GM10266 (cell line): ENCODE results near the gene RNASEH2A.
A peak's percentile ranks its signal among the peaks of the same experiment; 100 is the strongest.

Experiments used
- DNase-seq: peaks from one replicate; pipeline ENCODE4 v3.0.0; 2012; ENCODE audit errors: extremely low spot score
- TF ChIP-seq, protein P1 (sequence below): IDR thresholded peaks from 2 replicates; pipeline ENCODE4 v1.5.1; 2012; ENCODE audit warnings: mild to moderate bottlenecking, low read depth; ENCODE audit not compliant: control insufficient read depth, insufficient read depth; ENCODE audit errors: missing control alignments

Gene RNASEH2A

GRCh38 chr19:12833418-12833737 is 27.0 kb downstream of the RNASEH2A start:
- no peak for DNase-seq

GRCh38 chr19:12833738-12834565 is 27.6 kb downstream of the RNASEH2A start:
- peak; percentile 78 for DNase-seq
- TF ChIP-seq, protein P1, sequence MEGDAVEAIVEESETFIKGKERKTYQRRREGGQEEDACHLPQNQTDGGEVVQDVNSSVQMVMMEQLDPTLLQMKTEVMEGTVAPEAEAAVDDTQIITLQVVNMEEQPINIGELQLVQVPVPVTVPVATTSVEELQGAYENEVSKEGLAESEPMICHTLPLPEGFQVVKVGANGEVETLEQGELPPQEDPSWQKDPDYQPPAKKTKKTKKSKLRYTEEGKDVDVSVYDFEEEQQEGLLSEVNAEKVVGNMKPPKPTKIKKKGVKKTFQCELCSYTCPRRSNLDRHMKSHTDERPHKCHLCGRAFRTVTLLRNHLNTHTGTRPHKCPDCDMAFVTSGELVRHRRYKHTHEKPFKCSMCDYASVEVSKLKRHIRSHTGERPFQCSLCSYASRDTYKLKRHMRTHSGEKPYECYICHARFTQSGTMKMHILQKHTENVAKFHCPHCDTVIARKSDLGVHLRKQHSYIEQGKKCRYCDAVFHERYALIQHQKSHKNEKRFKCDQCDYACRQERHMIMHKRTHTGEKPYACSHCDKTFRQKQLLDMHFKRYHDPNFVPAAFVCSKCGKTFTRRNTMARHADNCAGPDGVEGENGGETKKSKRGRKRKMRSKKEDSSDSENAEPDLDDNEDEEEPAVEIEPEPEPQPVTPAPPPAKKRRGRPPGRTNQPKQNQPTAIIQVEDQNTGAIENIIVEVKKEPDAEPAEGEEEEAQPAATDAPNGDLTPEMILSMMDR: no peak

More at GRCh38 chr19:12833418-12833737, 27.0 kb downstream of the RNASEH2A start:
- TF ChIP-seq, protein P1: no peak

DNA sequence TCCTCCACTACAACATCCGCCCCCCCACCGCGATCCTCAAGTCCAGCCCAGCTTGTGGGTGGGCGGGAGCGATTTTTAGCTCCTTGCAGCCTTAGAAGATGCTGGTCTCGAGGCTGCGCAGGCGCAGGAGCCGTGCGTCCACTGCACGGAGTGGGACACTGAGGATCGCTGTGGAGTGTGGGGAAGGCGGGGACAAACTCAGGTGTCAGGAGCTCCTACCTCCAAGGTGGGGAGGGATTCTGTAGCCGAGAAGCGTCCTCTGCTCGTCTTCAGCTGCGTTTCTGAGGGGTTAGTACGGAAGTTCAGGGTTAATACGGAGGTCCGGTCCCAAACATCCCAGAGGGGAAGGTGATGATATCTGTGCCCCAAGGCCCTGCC is 28.2 kb downstream of the RNASEH2A start, which contains the start of gene RTBDN:
TSS of gene RTBDN (minus strand) at position 14 of the 378 bp plus-strand sequence. CDS start 4,600 bp downstream, outside the sequence.
- DNase-seq: no peak
- TF ChIP-seq, protein P1: no peak

DNA sequence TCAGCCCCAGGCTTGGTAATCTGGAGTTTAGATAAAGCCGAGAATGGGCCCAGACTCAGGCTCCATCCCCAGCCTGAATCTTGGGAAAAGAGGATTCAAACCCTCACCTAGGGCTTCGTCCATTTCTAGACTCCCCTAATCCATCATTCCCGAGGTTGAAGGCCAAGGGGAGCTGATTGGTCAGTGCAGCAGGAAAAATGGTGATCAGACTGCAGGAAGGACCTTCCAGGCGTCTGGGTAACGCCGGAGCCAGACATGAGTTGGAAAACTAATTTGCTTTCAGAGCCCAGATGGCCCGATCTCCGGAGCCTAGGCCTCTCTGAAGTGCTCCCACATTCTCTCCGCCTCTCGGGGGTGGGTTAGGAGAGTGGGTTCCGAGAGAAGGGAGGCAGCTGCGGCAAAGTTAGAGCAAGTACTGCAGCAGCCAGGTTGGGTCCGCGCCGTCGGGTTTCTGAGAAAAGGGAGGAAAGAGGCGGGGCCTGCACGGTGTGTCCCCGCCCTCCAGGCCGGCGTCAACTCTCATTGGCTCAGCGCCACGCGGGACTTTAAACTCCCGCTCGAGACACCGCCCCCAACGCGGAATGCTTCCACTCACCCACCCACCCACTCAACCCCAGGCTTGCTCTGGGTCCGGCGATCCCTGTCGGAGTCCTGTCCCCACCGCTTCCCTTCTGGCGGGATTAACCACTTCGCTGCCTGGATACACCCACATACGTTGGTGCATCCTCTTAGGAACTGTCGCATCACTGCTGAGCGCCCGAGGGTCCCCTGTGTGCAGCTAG is 28.8 kb downstream of the RNASEH2A start:
- DNase-seq: no peak
- TF ChIP-seq, protein P1: no peak

DNA sequence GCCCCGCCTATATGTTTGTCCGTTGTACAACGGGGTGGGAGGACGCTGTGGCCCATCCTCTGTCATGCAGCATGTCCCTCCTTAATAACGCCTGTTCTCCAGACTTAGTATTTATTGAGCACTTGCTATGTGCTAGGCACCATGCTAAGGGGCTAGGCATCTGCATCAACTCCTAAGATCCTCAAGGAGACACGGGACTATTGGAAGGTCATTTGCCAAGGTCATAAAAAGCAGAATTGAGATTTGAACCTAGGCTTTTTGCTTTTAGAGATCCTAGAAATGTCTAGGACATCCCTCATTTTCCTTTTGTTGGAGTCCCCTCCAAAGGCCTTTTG is 30.1 kb downstream of the RNASEH2A start:
- DNase-seq: no peak
- TF ChIP-seq, protein P1: no peak

DNA sequence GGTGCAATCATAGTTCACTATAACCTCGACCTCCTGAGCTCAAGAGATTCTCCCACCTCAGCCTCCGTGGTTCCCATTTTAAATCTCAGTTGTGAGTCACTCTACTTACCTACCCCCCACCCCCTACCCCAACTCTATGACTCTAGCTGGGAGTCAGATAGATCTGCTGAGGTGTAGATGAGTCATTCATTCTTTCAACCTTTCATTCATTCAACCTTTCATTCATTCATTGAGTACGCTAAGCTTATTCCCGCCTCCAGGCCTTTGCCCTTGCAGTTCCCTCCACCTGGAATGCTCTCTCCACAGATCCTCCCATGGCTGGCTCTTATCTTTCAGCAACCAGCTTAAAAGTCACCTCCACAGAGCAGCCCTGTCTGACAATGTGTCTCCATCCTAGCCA is 30.8 kb downstream of the RNASEH2A start:
- TF ChIP-seq, protein P1: no peak

GRCh38 chr19:12838182-12838885 is 31.9 kb downstream of the RNASEH2A start, which contains the start of gene MAST1:
Gene MAST1 (plus strand): TSS chr19:12838515. CDS start chr19:12838573, 58 bp downstream.
- DNase-seq: peak; percentile 95
- TF ChIP-seq, protein P1: peak; percentile 80

More for the DNA sequence above, 30.8 kb downstream of the RNASEH2A start:
- no peak for DNase-seq
